AG09319 (cell line): ENCODE results near the gene AFAP1L2.

Experiments
- DNase-seq: peaks from one replicate; pipeline ENCODE4 v3.0.0-alpha.2; 2010; ENCODE audit warnings: low read depth; ENCODE audit errors: extremely low read depth
- CTCF ChIP-seq: IDR thresholded peaks from 2 replicates; pipeline ENCODE4 v1.5.1; 2011; ENCODE audit warnings: low read depth, mild to moderate bottlenecking, inconsistent platforms, low read length, moderate library complexity

AFAP1L2 gene

GRCh38 chr10:114379631-114380041 is 24.7 kb downstream of the AFAP1L2 start:
- TF ChIP-seq CTCF = no peak
- DNase-seq = no peak

- DNase-seq = no peak
- no peak for TF ChIP-seq CTCF
Observed at GRCh38 chr10:114376523-114376922, 27.8 kb downstream of the AFAP1L2 start.

- no peak for DNase-seq
- no peak for TF ChIP-seq CTCF
Observed at GRCh38 chr10:114375047-114375446, 29.3 kb downstream of the AFAP1L2 start.

GRCh38 chr10:114374053-114374791 is 30.1 kb downstream of the AFAP1L2 start:
- no peak for DNase-seq
- TF ChIP-seq CTCF = no peak

GRCh38 chr10:114373631-114374030 is 30.7 kb downstream of the AFAP1L2 start:
- no peak for DNase-seq
- no peak for TF ChIP-seq CTCF

GRCh38 chr10:114372995-114373394 is 31.3 kb downstream of the AFAP1L2 start:
- TF ChIP-seq CTCF = no peak
- DNase-seq = no peak

- no peak for TF ChIP-seq CTCF
- DNase-seq = no peak
Observed at GRCh38 chr10:114372179-114372578, 32.1 kb downstream of the AFAP1L2 start.
